DMS114 treated with DMSO at 0.1 percent for 48 hours (cell line): ENCODE results near the gene ANKRD42.
"Not testable (repeated sequence)": the region's sequence is repeated elsewhere in the genome, so short reads cannot be mapped to it uniquely, and the experiment has no call there.

Experiments
- DNase-seq: peaks from one replicate; lab custom pipeline; 2025; ENCODE audit not compliant: unreplicated experiment; lab: John Stamatoyannopoulos, UW

ANKRD42 gene

GRCh38 chr11:83238111-83238510 is 44.6 kb downstream of the ANKRD42 start:
- DNase-seq: no peak

- DNase-seq: peak; percentile 7
These were observed 47.9 kb downstream of the ANKRD42 start for GRCh38 chr11:83241291-83241946.

GRCh38 chr11:83249445-83249844 is 55.9 kb downstream of the ANKRD42 start:
- DNase-seq: no peak

- peak; percentile 18 for DNase-seq
These were observed 56.6 kb downstream of the ANKRD42 start for GRCh38 chr11:83249972-83250593.

- DNase-seq: no peak
These were observed 58.8 kb downstream of the ANKRD42 start for GRCh38 chr11:83252266-83252665.

GRCh38 chr11:83252941-83253340 is 59.4 kb downstream of the ANKRD42 start:
- DNase-seq: no peak

GRCh38 chr11:83255366-83255765 is 61.9 kb downstream of the ANKRD42 start:
- no peak for DNase-seq

GRCh38 chr11:83256602-83257340 is 63.3 kb downstream of the ANKRD42 start:
- DNase-seq: no peak

GRCh38 chr11:83257761-83258168 is 64.3 kb downstream of the ANKRD42 start:
- DNase-seq: no peak

- DNase-seq: no peak
These were observed 66.0 kb downstream of the ANKRD42 start for GRCh38 chr11:83259559-83259958.

GRCh38 chr11:83265331-83265730 is 71.8 kb downstream of the ANKRD42 start:
- no peak for DNase-seq

- DNase-seq: not testable (repeated sequence)
These were observed 75.6 kb downstream of the ANKRD42 start for GRCh38 chr11:83269080-83269479.

GRCh38 chr11:83271734-83272133 is 78.2 kb downstream of the ANKRD42 start:
- DNase-seq: not testable (repeated sequence)

GRCh38 chr11:83272627-83273026 is 79.1 kb downstream of the ANKRD42 start:
- DNase-seq: no peak

- no peak for DNase-seq
These were observed 82.6 kb downstream of the ANKRD42 start for GRCh38 chr11:83275888-83276641.

GRCh38 chr11:83278351-83278750 is 84.8 kb downstream of the ANKRD42 start:
- DNase-seq: no peak

GRCh38 chr11:83280256-83280655 is 86.7 kb downstream of the ANKRD42 start:
- DNase-seq: no peak

GRCh38 chr11:83282084-83282716 is 88.7 kb downstream of the ANKRD42 start:
- no peak for DNase-seq

- DNase-seq: no peak
These were observed 91.1 kb downstream of the ANKRD42 start for GRCh38 chr11:83284501-83285150.

GRCh38 chr11:83285151-83285770 is 91.7 kb downstream of the ANKRD42 start:
- DNase-seq: no peak
